GM12872 (cell line): ENCODE data around the gene RPS6KA3.

Experiments
- CTCF ChIP-seq: IDR thresholded peaks from 3 replicates; pipeline ENCODE4 v1.5.1; 2011; ENCODE audit warnings: low read depth, mild to moderate bottlenecking, low read length, moderate library complexity; ENCODE audit not compliant: insufficient read depth

The RPS6KA3 gene

GRCh38 chrX:20248592-20249192 is 18.0 kb downstream of the RPS6KA3 start:
- no peak for TF ChIP-seq CTCF

GRCh38 chrX:20244931-20245330 is 21.8 kb downstream of the RPS6KA3 start:
- no peak for TF ChIP-seq CTCF

GRCh38 chrX:20240201-20240600 is 26.5 kb downstream of the RPS6KA3 start:
- no peak for TF ChIP-seq CTCF

- no peak for TF ChIP-seq CTCF
These were observed 28.8 kb downstream of the RPS6KA3 start for GRCh38 chrX:20237864-20238263.

- TF ChIP-seq CTCF, result no peak
These were observed 31.0 kb downstream of the RPS6KA3 start for GRCh38 chrX:20235755-20236154.

GRCh38 chrX:20233336-20233735 is 33.4 kb downstream of the RPS6KA3 start:
- TF ChIP-seq CTCF, result no peak

GRCh38 chrX:20231598-20231997 is 35.1 kb downstream of the RPS6KA3 start:
- TF ChIP-seq CTCF, result no peak
